ENCODE measurements around the gene ARHGAP15.

Gene ARHGAP15

GRCh38 chr2:143144813-143145455, 15.7 kb downstream of the ARHGAP15 start:
- no peak for DNase-seq (ENCODE audit: low spot score)

GRCh38 chr2:143146366-143146765, 17.1 kb downstream of the ARHGAP15 start:
- no peak for DNase-seq (ENCODE audit: low spot score)

- no peak for DNase-seq (ENCODE audit: low spot score)
Measured at GRCh38 chr2:143146815-143147530, 17.8 kb downstream of the ARHGAP15 start.

GRCh38 chr2:143148011-143148410, 18.8 kb downstream of the ARHGAP15 start:
- no peak for DNase-seq (ENCODE audit: low spot score)

GRCh38 chr2:143148757-143149156, 19.5 kb downstream of the ARHGAP15 start:
- DNase-seq (ENCODE audit: low spot score): no peak

- no peak for DNase-seq (ENCODE audit: low spot score)
Measured at GRCh38 chr2:143150287-143150686, 21.1 kb downstream of the ARHGAP15 start.

GRCh38 chr2:143151111-143151752, 22.0 kb downstream of the ARHGAP15 start:
- DNase-seq (ENCODE audit: low spot score): no peak

GRCh38 chr2:143152219-143152618, 23.0 kb downstream of the ARHGAP15 start:
- DNase-seq (ENCODE audit: low spot score): no peak

- no peak for DNase-seq (ENCODE audit: low spot score)
Measured at GRCh38 chr2:143152637-143153036, 23.4 kb downstream of the ARHGAP15 start.

- no peak for DNase-seq (ENCODE audit: low spot score)
Measured at GRCh38 chr2:143155661-143156060, 26.4 kb downstream of the ARHGAP15 start.

- no peak for DNase-seq (ENCODE audit: low spot score)
Measured at GRCh38 chr2:143157001-143157400, 27.8 kb downstream of the ARHGAP15 start.

- no peak for DNase-seq (ENCODE audit: low spot score)
Measured at GRCh38 chr2:143157418-143157817, 28.2 kb downstream of the ARHGAP15 start.

GRCh38 chr2:143158098-143158497, 28.9 kb downstream of the ARHGAP15 start:
- no peak for DNase-seq (ENCODE audit: low spot score)

GRCh38 chr2:143158551-143159485, 29.6 kb downstream of the ARHGAP15 start:
- DNase-seq (ENCODE audit: low spot score): no peak

- no peak for DNase-seq (ENCODE audit: low spot score)
Measured at GRCh38 chr2:143159486-143159840, 30.2 kb downstream of the ARHGAP15 start.

GRCh38 chr2:143160732-143161707, 31.8 kb downstream of the ARHGAP15 start:
- DNase-seq (ENCODE audit: low spot score): no peak

GRCh38 chr2:143162123-143162837, 33.1 kb downstream of the ARHGAP15 start:
- no peak for DNase-seq (ENCODE audit: low spot score)

GRCh38 chr2:143162997-143163396, 33.8 kb downstream of the ARHGAP15 start:
- no peak for DNase-seq (ENCODE audit: low spot score)

GRCh38 chr2:143163499-143163898, 34.3 kb downstream of the ARHGAP15 start:
- DNase-seq (ENCODE audit: low spot score): no peak

- DNase-seq (ENCODE audit: low spot score): no peak
Measured at GRCh38 chr2:143165291-143165690, 36.1 kb downstream of the ARHGAP15 start.

Data from hepatic stellate cell (primary cell).